Measurements from ENCODE around the gene HSPE1. TPM values are rescaled to one million over a fixed set of nuclear protein-coding genes. Genes with fewer than 3 reads are reported as not detected.

Gene HSPE1
- total and polyA plus RNA-seq, 2 donors from 2014 or later = 78.1 to 427 TPM

DNA sequence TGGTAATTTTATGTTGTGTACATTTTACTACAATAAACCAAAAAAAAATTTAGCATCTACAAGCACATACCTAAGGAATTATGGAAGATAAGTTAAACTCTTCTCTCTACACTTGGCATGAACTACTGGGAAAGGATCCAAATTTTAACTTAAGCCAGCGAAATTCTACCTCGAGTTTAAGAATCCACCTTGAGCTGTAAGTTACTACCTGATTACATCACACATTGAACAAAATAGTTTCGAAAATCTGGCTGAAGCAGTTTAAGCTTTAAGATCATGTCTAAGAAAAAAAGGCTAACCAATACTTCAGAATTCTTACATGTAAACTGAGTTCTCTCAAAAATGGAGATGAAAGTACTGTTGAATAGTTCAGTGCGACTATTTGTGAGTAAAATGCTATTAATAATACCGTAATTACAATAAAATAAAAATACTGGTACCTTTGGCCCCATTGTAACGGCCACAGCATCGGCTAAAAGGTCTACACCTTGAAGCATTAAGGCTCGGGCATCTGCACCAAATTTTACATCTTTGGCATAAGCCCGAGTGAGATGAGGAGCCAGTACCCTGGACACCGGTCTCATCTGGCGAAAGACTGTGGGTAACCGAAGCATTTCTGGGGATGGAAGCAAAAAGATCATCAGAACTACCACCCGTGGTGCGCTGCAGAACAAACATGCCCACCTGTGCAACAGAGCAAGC, 1.8 kb upstream of the HSPE1 start:
- Histone ChIP-seq H3K9me3 (ENCODE audit: control insufficient read depth in 2 of 3, insufficient read depth in 1 of 3, low read length in 3 of 3) (no peaks in the 10 kb centered on the region), H3K27me3 (ENCODE audit: control insufficient read depth, insufficient read depth, low read length) (no peaks in the 10 kb centered on the region), H3K4me1 (ENCODE audit: control insufficient read depth in 2 of 3, insufficient read depth in 2 of 3, low read depth in 1 of 3, low read length in 3 of 3) (peaks cover 0 to 14% (median 2%) of the 10 kb centered on the region in 3 donors), H3K36me3 (ENCODE audit: control insufficient read depth in 2 of 3, insufficient read depth in 3 of 3, low read length in 3 of 3) (peaks cover 12 to 45% (median 14%) of the 10 kb centered on the region in 3 donors), H3K4me3 (ENCODE audit: low read length in 3 of 3) (peak overlapping the region; percentile 75 to 84 (median 84)), H3K9ac (ENCODE audit: low read length in 3 of 3) (peak overlapping the region; percentile 76 to 95 (median 82)), H3K27ac (ENCODE audit: low read depth in 2 of 2, low read length in 2 of 2) (peak overlapping the region; percentile 99 to 100)
- TF ChIP-seq, protein P1, sequence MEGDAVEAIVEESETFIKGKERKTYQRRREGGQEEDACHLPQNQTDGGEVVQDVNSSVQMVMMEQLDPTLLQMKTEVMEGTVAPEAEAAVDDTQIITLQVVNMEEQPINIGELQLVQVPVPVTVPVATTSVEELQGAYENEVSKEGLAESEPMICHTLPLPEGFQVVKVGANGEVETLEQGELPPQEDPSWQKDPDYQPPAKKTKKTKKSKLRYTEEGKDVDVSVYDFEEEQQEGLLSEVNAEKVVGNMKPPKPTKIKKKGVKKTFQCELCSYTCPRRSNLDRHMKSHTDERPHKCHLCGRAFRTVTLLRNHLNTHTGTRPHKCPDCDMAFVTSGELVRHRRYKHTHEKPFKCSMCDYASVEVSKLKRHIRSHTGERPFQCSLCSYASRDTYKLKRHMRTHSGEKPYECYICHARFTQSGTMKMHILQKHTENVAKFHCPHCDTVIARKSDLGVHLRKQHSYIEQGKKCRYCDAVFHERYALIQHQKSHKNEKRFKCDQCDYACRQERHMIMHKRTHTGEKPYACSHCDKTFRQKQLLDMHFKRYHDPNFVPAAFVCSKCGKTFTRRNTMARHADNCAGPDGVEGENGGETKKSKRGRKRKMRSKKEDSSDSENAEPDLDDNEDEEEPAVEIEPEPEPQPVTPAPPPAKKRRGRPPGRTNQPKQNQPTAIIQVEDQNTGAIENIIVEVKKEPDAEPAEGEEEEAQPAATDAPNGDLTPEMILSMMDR (IDR thresholded peaks at IDR 0.05; ENCODE audit: borderline replicate concordance, extremely low read depth, insufficient read depth) = no peak
- no peak for FAIRE-seq
- intact Hi-C loops (cut with DNase I) = no loop called here
- DNase-seq = peak in 1 of 5 donors; percentile 2

DNA sequence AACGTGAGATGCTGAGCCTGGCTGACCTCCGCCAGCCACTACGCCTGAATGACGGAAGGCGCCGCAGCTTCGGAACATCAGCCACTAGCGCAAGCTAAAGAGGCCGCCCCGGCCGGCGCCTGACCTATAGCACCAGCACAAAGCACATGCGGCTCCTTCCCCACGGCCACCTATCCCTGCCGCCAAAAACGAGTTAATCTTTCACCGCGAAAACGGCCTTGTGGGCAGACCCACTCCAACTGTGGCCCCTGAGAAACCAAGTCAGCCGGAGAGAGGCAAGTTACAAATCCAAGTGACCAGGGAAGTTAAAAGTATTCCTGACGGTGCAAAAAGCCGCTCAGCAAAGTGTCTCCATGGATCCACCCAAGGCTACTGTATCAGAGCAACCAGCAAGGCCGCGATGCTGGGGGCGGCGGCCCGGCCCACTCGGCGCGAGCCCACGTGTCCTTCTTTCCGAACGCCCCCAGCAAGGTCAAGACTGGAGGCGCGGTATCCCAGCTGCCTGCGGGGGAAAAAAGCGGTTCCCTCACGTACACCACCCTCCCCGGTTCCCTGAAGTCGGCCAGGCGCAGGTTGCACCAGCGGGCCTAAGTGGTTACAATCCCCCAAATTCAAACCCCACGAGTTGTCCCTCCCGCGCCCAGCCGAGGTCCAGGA, 1.1 kb upstream of the HSPE1 start:
- peak overlapping the region; percentile 76 to 95 (median 82) for H3K9ac ChIP-seq (ENCODE audit: low read length in 3 of 3)
- peak overlapping the region; percentile 75 to 84 (median 84) for H3K4me3 ChIP-seq (ENCODE audit: low read length in 3 of 3)
- H3K27me3 ChIP-seq (ENCODE audit: control insufficient read depth, insufficient read depth, low read length) = no peaks in the 10 kb centered on the region
- H3K36me3 ChIP-seq (ENCODE audit: control insufficient read depth in 2 of 3, insufficient read depth in 3 of 3, low read length in 3 of 3) = peaks cover 12 to 46% (median 14%) of the 10 kb centered on the region in 3 donors
- TF ChIP-seq, protein P1 (IDR thresholded peaks at IDR 0.05; ENCODE audit: borderline replicate concordance, extremely low read depth, insufficient read depth) = no peak
- intact Hi-C loops (cut with DNase I) = no loop called here
- no peak for FAIRE-seq
- peaks cover 0 to 14% (median 2%) of the 10 kb centered on the region in 3 donors for H3K4me1 ChIP-seq (ENCODE audit: control insufficient read depth in 2 of 3, insufficient read depth in 2 of 3, low read depth in 1 of 3, low read length in 3 of 3)
- no peaks in the 10 kb centered on the region for H3K9me3 ChIP-seq (ENCODE audit: control insufficient read depth in 2 of 3, insufficient read depth in 1 of 3, low read length in 3 of 3)
- peak; percentile 85 to 90 (median 89) for DNase-seq
- peak overlapping the region; percentile 99 to 100 for H3K27ac ChIP-seq (ENCODE audit: low read depth in 2 of 2, low read length in 2 of 2)

DNA sequence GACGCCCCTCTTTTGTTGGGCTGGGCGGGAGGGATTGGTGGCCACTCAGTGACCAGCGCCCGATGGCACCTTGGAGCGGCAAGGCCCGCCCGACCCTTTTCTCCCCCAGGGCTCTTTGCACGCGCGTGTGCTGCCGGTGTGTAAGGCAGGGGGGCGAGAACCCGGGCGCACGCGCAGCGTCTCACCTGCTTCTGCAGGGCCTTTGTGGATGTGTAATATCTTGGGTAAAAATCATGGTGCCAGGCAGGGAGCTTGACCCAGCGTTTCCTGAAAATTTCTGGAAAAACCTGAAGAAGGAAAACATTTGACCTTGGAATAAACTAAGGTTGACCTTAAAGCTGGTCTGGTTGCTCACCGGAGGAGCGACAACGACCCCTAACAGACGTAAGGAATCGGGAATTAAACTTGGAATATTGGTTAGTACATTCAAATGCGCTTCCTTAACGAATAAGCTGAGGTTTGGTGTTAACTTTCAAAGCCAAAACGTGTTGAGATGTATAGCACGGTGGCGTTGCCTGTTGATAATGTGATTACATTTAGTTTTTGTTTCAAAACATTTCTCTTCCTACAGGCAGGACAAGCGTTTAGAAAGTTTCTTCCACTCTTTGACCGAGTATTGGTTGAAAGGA, 438 bp downstream of the HSPE1 start:
- TF ChIP-seq, protein P1 (IDR thresholded peaks at IDR 0.05; ENCODE audit: borderline replicate concordance, extremely low read depth, insufficient read depth) = no peak
- Histone ChIP-seq H3K9ac (ENCODE audit: low read length in 3 of 3) (peak overlapping the region; percentile 76 to 96 (median 90)), H3K36me3 (ENCODE audit: control insufficient read depth in 2 of 3, insufficient read depth in 3 of 3, low read length in 3 of 3) (peaks cover 10 to 43% (median 12%) of the 10 kb centered on the region in 3 donors), H3K27ac (ENCODE audit: low read depth in 2 of 2, low read length in 2 of 2) (peak overlapping the region; percentile 99 to 100), H3K27me3 (ENCODE audit: control insufficient read depth, insufficient read depth, low read length) (no peaks in the 10 kb centered on the region), H3K4me3 (ENCODE audit: low read length in 3 of 3) (peak overlapping the region; percentile 75 to 98 (median 89)), H3K4me1 (ENCODE audit: control insufficient read depth in 2 of 3, insufficient read depth in 2 of 3, low read depth in 1 of 3, low read length in 3 of 3) (peaks cover 0 to 14% (median 2%) of the 10 kb centered on the region in 3 donors), H3K9me3 (ENCODE audit: control insufficient read depth in 2 of 3, insufficient read depth in 1 of 3, low read length in 3 of 3) (no peaks in the 10 kb centered on the region)
- peak in 1 of 5 donors; percentile 56 for DNase-seq
- no peak for FAIRE-seq
- intact Hi-C loops (cut with DNase I) = no loop called here
